Colonic mucosa (tissue), 4 donors: Measurements from ENCODE around the gene UBE2V1. TPM values are rescaled to one million over a fixed set of nuclear protein-coding genes. Genes with fewer than 3 reads are reported as not detected.

ENCODE experiments used
- DNase-seq: peaks from one replicate; pipeline ENCODE4 v3.0.0-alpha.2; 2020
- H3K27ac ChIP-seq: fragments of 200-600 bp; one replicate; pipeline ENCODE4 v1.8.0; 2021
- H3K27me3 ChIP-seq: fragments of 200-600 bp; one replicate; pipeline ENCODE4 v1.8.0; 2021
- H3K36me3 ChIP-seq: fragments of 200-600 bp; one replicate; pipeline ENCODE4 v1.8.0; 2021
- H3K4me1 ChIP-seq: fragments of 200-600 bp; one replicate; pipeline ENCODE4 v1.8.0; 2021; ENCODE audit warnings: mild to moderate bottlenecking
- H3K4me3 ChIP-seq: fragments of 200-600 bp; one replicate; pipeline ENCODE4 v1.8.0; 2021
- H3K9ac ChIP-seq, 2 donors: one replicate each; pipeline ENCODE4 v1.7.0; 2013; ENCODE audit warnings: control low read depth in 2 of 2, low read depth in 2 of 2, low read length in 2 of 2
- H3K9me3 ChIP-seq: fragments of 200-600 bp; one replicate; pipeline ENCODE4 v1.8.0; 2021
- CTCF ChIP-seq: fragments of 200-600 bp; IDR thresholded peaks from one replicate; pipeline ENCODE4 v1.8.0; 2022; ENCODE audit warnings: antibody characterized with exemption, mild to moderate bottlenecking
- intact Hi-C: fragments of 100-400 bp; cut with DNase I; formaldehyde crosslinking; loops from one replicate; pipeline ENCODE4 v1.14.1; 2022
- total RNA-seq, 2 donors: library from RNA; stranded (reverse); fragmentation: NEBNext Ultra II Directional in 1 of 2; extraction: Animal tissue kit (Norgen Biotek cat#: 25700) in 1 of 2; gene quantifications; one replicate each; pipeline ENCODE4 v1.2.1, GENCODE V29; 2021
- donor health status: healthy.
- donor health status: DM: no; HTN: no; CAD: no.
- donor health status: DM: no; HTN: no; CAD: no.

UBE2V1 gene
- total RNA-seq, 2 donors from 2014 or later, result 77.1 to 83.5 TPM

- no peak for DNase-seq
Observed at GRCh38 chr20:50054626-50055511, 58.1 kb downstream of the UBE2V1 start.

GRCh38 chr20:50054231-50054547, 58.8 kb downstream of the UBE2V1 start:
- no peaks in the 10 kb centered on the region for H3K27me3 ChIP-seq
- no peaks in the 10 kb centered on the region for H3K36me3 ChIP-seq
- intact Hi-C loops, result no loop called here
- no peak overlapping the region for H3K27ac ChIP-seq
- no peak overlapping the region for H3K4me3 ChIP-seq
- no peak for DNase-seq
- no peak for TF ChIP-seq CTCF
- no peak overlapping the region for H3K9ac ChIP-seq
- H3K4me1 ChIP-seq, result no peaks in the 10 kb centered on the region
- no peaks in the 10 kb centered on the region for H3K9me3 ChIP-seq

More at GRCh38 chr20:50054626-50055511, 58.1 kb downstream of the UBE2V1 start:
- intact Hi-C loops, result no loop called here
- H3K9ac ChIP-seq, result no peak overlapping the region
- no peak overlapping the region for H3K4me3 ChIP-seq
- no peaks in the 10 kb centered on the region for H3K4me1 ChIP-seq
- no peaks in the 10 kb centered on the region for H3K27me3 ChIP-seq
- no peak overlapping the region for H3K27ac ChIP-seq
- H3K36me3 ChIP-seq, result no peaks in the 10 kb centered on the region
- no peaks in the 10 kb centered on the region for H3K9me3 ChIP-seq
- no peak for TF ChIP-seq CTCF

GRCh38 chr20:50053362-50054230, 59.4 kb downstream of the UBE2V1 start:
- H3K9ac ChIP-seq, result no peak overlapping the region
- H3K4me1 ChIP-seq, result no peaks in the 10 kb centered on the region
- H3K27me3 ChIP-seq, result no peaks in the 10 kb centered on the region
- intact Hi-C loops, result no loop called here
- H3K4me3 ChIP-seq, result no peak overlapping the region
- TF ChIP-seq CTCF, result no peak
- H3K36me3 ChIP-seq, result no peaks in the 10 kb centered on the region
- H3K27ac ChIP-seq, result no peak overlapping the region
- H3K9me3 ChIP-seq, result no peaks in the 10 kb centered on the region
- no peak for DNase-seq

GRCh38 chr20:50052550-50053361, 60.2 kb downstream of the UBE2V1 start:
- Histone ChIP-seq H3K4me3 (no peak overlapping the region), H3K27ac (no peak overlapping the region), H3K27me3 (no peaks in the 10 kb centered on the region), H3K9me3 (no peaks in the 10 kb centered on the region), H3K9ac (no peak overlapping the region), H3K4me1 (no peaks in the 10 kb centered on the region), H3K36me3 (no peaks in the 10 kb centered on the region)
- no peak for DNase-seq
- intact Hi-C loops, result no loop called here
- TF ChIP-seq CTCF, result no peak

GRCh38 chr20:50050660-50051308, 62.2 kb downstream of the UBE2V1 start:
- H3K4me1 ChIP-seq, result no peaks in the 10 kb centered on the region
- intact Hi-C loops, result no loop called here
- no peaks in the 10 kb centered on the region for H3K27me3 ChIP-seq
- H3K36me3 ChIP-seq, result no peaks in the 10 kb centered on the region
- no peak for TF ChIP-seq CTCF
- no peaks in the 10 kb centered on the region for H3K9me3 ChIP-seq
- DNase-seq, result no peak
- no peak overlapping the region for H3K4me3 ChIP-seq
- H3K27ac ChIP-seq, result no peak overlapping the region
- H3K9ac ChIP-seq, result no peak overlapping the region
